Fibroblast of mammary gland (primary cell): ENCODE measurements around the gene AIG1.

ENCODE experiments used
- DNase-seq: peaks from one replicate; pipeline ENCODE4 v3.0.0-alpha.2; 2010; ENCODE audit warnings: low read depth
- H3K4me3 ChIP-seq: 2 replicates; pipeline ENCODE4 v1.5.1; 2011; ENCODE audit warnings: low read depth, mild to moderate bottlenecking, low read length, moderate library complexity; ENCODE audit not compliant: control insufficient read depth
- CTCF ChIP-seq: conservative IDR thresholded peaks from 2 replicates; pipeline ENCODE4 v1.5.1; 2011; ENCODE audit warnings: low read depth, low read length, inconsistent platforms; ENCODE audit not compliant: control insufficient read depth, insufficient read depth

AIG1 gene

GRCh38 chr6:143346004-143346403 lies 285.3 kb downstream of the AIG1 start:
- H3K4me3 ChIP-seq = no peak overlapping the region
- no peak for TF ChIP-seq CTCF
- no peak for DNase-seq

GRCh38 chr6:143348531-143348930 lies 287.8 kb downstream of the AIG1 start:
- no peak for TF ChIP-seq CTCF
- H3K4me3 ChIP-seq = no peak overlapping the region
- DNase-seq = no peak

- no peak overlapping the region for H3K4me3 ChIP-seq
- no peak for TF ChIP-seq CTCF
- DNase-seq = no peak
These were observed 288.8 kb downstream of the AIG1 start for GRCh38 chr6:143349530-143349929.

- H3K4me3 ChIP-seq = no peak overlapping the region
- no peak for TF ChIP-seq CTCF
- DNase-seq = no peak
These were observed 295.6 kb downstream of the AIG1 start for GRCh38 chr6:143356101-143356880.

GRCh38 chr6:143357152-143357551 lies 296.5 kb downstream of the AIG1 start:
- H3K4me3 ChIP-seq = no peak overlapping the region
- no peak for DNase-seq
- no peak for TF ChIP-seq CTCF

- H3K4me3 ChIP-seq = no peak overlapping the region
- DNase-seq = no peak
- TF ChIP-seq CTCF = no peak
These were observed 297.0 kb downstream of the AIG1 start for GRCh38 chr6:143357561-143358255.
